ENCODE measurements around the gene CFAP299. TPM values are rescaled to one million over a fixed set of nuclear protein-coding genes. Genes with fewer than 3 reads are reported as not detected.

Gene CFAP299
- total and polyA plus RNA-seq, 2 experiments from 2014 or later, result not detected

- H3K27ac ChIP-seq, result no peak overlapping the region
- TF ChIP-seq CTCF (IDR thresholded peaks at IDR 0.05; ENCODE audit: poor library complexity), result no peak
- no peak for TF ChIP-seq EZH2phosphoT487 (IDR thresholded peaks at IDR 0.05; ENCODE audit: low read depth, severe bottlenecking, unreplicated experiment)
- TF ChIP-seq EZH2 (IDR thresholded peaks at IDR 0.05; ENCODE audit: borderline replicate concordance), result no peak
- H3K9me2 ChIP-seq (replicated peaks; ENCODE audit: insufficient read depth), result no peaks in the 10 kb centered on the region
- no peak for DNase-seq (ENCODE audit: low spot score)
- H3K79me2 ChIP-seq, result no peaks in the 10 kb centered on the region
- no peaks in the 10 kb centered on the region for H3K27me3 ChIP-seq
- H4K20me1 ChIP-seq (ENCODE audit: insufficient read depth, poor library complexity, severe bottlenecking), result no peaks in the 10 kb centered on the region
- no peak overlapping the region for H3K4me2 ChIP-seq
- 78% methylated on average over 1 of the region's 1 CpG for WGBS (ENCODE audit: low lambda C conversion rate, missing lambda C conversion rate)
- H3K4me1 ChIP-seq (ENCODE audit: insufficient read depth), result no peaks in the 10 kb centered on the region
- no peak overlapping the region for H2AFZ ChIP-seq
- no peak overlapping the region for H3K4me3 ChIP-seq
- H3K36me3 ChIP-seq (replicated peaks; ENCODE audit: insufficient read depth, low read depth), result no peaks in the 10 kb centered on the region
- no peaks in the 10 kb centered on the region for H3K9me3 ChIP-seq (ENCODE audit: low read depth)
Observed at GRCh38 chr4:80806472-80806871, 470.9 kb downstream of the CFAP299 start.

GRCh38 chr4:80809039-80809729 is 473.7 kb downstream of the CFAP299 start:
- 63% methylated on average over 2 of the region's 2 CpGs for WGBS (ENCODE audit: low lambda C conversion rate, missing lambda C conversion rate)
- Histone ChIP-seq H3K27me3 (no peaks in the 10 kb centered on the region), H3K9me2 (replicated peaks; ENCODE audit: insufficient read depth) (no peaks in the 10 kb centered on the region), H3K36me3 (replicated peaks; ENCODE audit: insufficient read depth, low read depth) (no peaks in the 10 kb centered on the region), H3K4me3 (no peak overlapping the region), H3K27ac (no peak overlapping the region), H3K4me2 (no peak overlapping the region), H3K9me3 (ENCODE audit: low read depth) (no peaks in the 10 kb centered on the region), H3K4me1 (ENCODE audit: insufficient read depth) (no peaks in the 10 kb centered on the region), H3K79me2 (no peaks in the 10 kb centered on the region), H2AFZ (no peak overlapping the region), H4K20me1 (ENCODE audit: insufficient read depth, poor library complexity, severe bottlenecking) (no peaks in the 10 kb centered on the region)
- TF ChIP-seq EZH2 (IDR thresholded peaks at IDR 0.05; ENCODE audit: borderline replicate concordance) (no peak), CTCF (IDR thresholded peaks at IDR 0.05; ENCODE audit: poor library complexity) (no peak), EZH2phosphoT487 (IDR thresholded peaks at IDR 0.05; ENCODE audit: low read depth, severe bottlenecking, unreplicated experiment) (no peak)
- no peak for DNase-seq (ENCODE audit: low spot score)

GRCh38 chr4:80811406-80811805 is 475.9 kb downstream of the CFAP299 start:
- Histone ChIP-seq H4K20me1 (ENCODE audit: insufficient read depth, poor library complexity, severe bottlenecking) (no peaks in the 10 kb centered on the region), H3K27ac (no peak overlapping the region), H3K27me3 (no peaks in the 10 kb centered on the region), H3K79me2 (no peaks in the 10 kb centered on the region), H3K4me1 (ENCODE audit: insufficient read depth) (no peaks in the 10 kb centered on the region), H2AFZ (no peak overlapping the region), H3K4me3 (no peak overlapping the region), H3K9me2 (replicated peaks; ENCODE audit: insufficient read depth) (no peaks in the 10 kb centered on the region), H3K4me2 (no peak overlapping the region), H3K36me3 (replicated peaks; ENCODE audit: insufficient read depth, low read depth) (no peaks in the 10 kb centered on the region), H3K9me3 (ENCODE audit: low read depth) (no peaks in the 10 kb centered on the region)
- peak; percentile 16 for DNase-seq (ENCODE audit: low spot score)
- no peak for TF ChIP-seq EZH2 (IDR thresholded peaks at IDR 0.05; ENCODE audit: borderline replicate concordance)
- no peak for TF ChIP-seq CTCF (IDR thresholded peaks at IDR 0.05; ENCODE audit: poor library complexity)
- no peak for TF ChIP-seq EZH2phosphoT487 (IDR thresholded peaks at IDR 0.05; ENCODE audit: low read depth, severe bottlenecking, unreplicated experiment)
- 50% methylated on average over 3 of the region's 3 CpGs for WGBS (ENCODE audit: low lambda C conversion rate, missing lambda C conversion rate)
